GM12878 (cell line): Measurements from ENCODE around the gene TFDP1. TPM values are rescaled to one million over a fixed set of nuclear protein-coding genes. Genes with fewer than 3 reads are reported as not detected.

Experiments used
- ATAC-seq: fragments of 200-7000 bp; cut with Tn5 transposase; 3 replicates; pipeline ENCODE4 v1.9.1; 2020; ENCODE audit warnings: mild to moderate bottlenecking, moderate library complexity
- BruUV-seq: library from RNA; stranded (reverse); fragments of 400-500 nt; replicated peaks from 2 replicates; lab custom pipeline; 2021; lab: Mats Ljungman, UMichigan
- CTCF ChIA-PET: fragments of 300-600 bp; sonication (Branson Sonifier 250); formaldehyde crosslinking; extraction: SDS; loops from one replicate; lab custom pipeline; 2021; ENCODE audit warnings: inconsistent platforms; lab: Yijun Ruan, JAX
- POLR2A ChIA-PET: fragments of 350-600 bp; formaldehyde crosslinking; extraction: SDS; loops from one replicate; lab custom pipeline; 2021; ENCODE audit warnings: inconsistent platforms; lab: Charles Lee
- RAD21 ChIA-PET: fragments of 300-600 bp; sonication (Branson Sonifier 250); formaldehyde crosslinking; loops from one replicate; lab custom pipeline; 2023; ENCODE audit warnings: antibody characterized with exemption; ENCODE audit not compliant: unreplicated experiment; lab: Charles Lee
- SMC1A ChIA-PET: fragments of 300-600 bp; sonication (Branson Sonifier 250); formaldehyde crosslinking; loops from one replicate; lab custom pipeline; 2023; ENCODE audit not compliant: unreplicated experiment, uncharacterized antibody; lab: Charles Lee
- DNase-seq: peaks from one replicate; pipeline ENCODE4 v3.0.0-alpha.2; 2011; ENCODE audit warnings: low read depth, low spot score
- FAIRE-seq: peaks from 3 replicates; lab custom pipeline; 2011; peaks lifted over from hg19 to GRCh38; lab: Jason Lieb, UNC
- H2AFZ ChIP-seq: 2 replicates; pipeline ENCODE4 v1.6.0; 2011; ENCODE audit warnings: low read depth, low read length, control low read depth; ENCODE audit not compliant: control insufficient read depth
- H3K27ac ChIP-seq: 2 replicates; pipeline ENCODE4 v1.5.1; 2011; ENCODE audit warnings: control low read depth; ENCODE audit not compliant: control insufficient read depth, insufficient read depth
- H3K27me3 ChIP-seq, 2 experiments: replicated peaks in 1 of 2; 2 replicates each; pipeline versions ENCODE4 v1.6.0 to v1.6.1; 2011; ENCODE audit warnings: low read length in 1 of 2; ENCODE audit not compliant: control insufficient read depth in 2 of 2, insufficient read depth in 2 of 2
- H3K36me3 ChIP-seq, 2 experiments: 2 replicates each; pipeline ENCODE4 v1.5.1; 2011; ENCODE audit warnings: low read length in 1 of 2; ENCODE audit not compliant: control insufficient read depth in 2 of 2, insufficient read depth in 2 of 2
- H3K4me1 ChIP-seq: 2 replicates; pipeline ENCODE4 v1.6.1; 2011; ENCODE audit warnings: mild to moderate bottlenecking, low read length, moderate library complexity, mixed read lengths; ENCODE audit not compliant: control insufficient read depth, insufficient read depth
- H3K4me2 ChIP-seq: 2 replicates; pipeline ENCODE4 v1.6.0; 2011; ENCODE audit warnings: control low read depth; ENCODE audit not compliant: control insufficient read depth, insufficient read depth
- H3K4me3 ChIP-seq: fragments of 200-600 bp; sonication (generic); 2 replicates; pipeline ENCODE4 v1.5.1; 2016
- H3K79me2 ChIP-seq: 2 replicates; pipeline ENCODE4 v1.6.0; 2011; ENCODE audit warnings: low read length; ENCODE audit not compliant: control insufficient read depth, insufficient read depth
- H3K9ac ChIP-seq: 2 replicates; pipeline ENCODE4 v1.8.0; 2011; ENCODE audit warnings: low read length, control low read depth, mixed read lengths; ENCODE audit not compliant: control insufficient read depth, insufficient read depth
- H3K9me3 ChIP-seq: replicated peaks from 3 replicates; pipeline ENCODE4 v1.5.1; 2011; ENCODE audit warnings: mild to moderate bottlenecking, low read length; ENCODE audit not compliant: control insufficient read depth, insufficient read depth
- H4K20me1 ChIP-seq: 2 replicates; pipeline ENCODE4 v1.6.0; 2011; ENCODE audit not compliant: control insufficient read depth, insufficient read depth
- BHLHE40 ChIP-seq, 2 experiments: fragments of 450-650 bp in 1 of 2; IDR thresholded peaks; 2 replicates each; pipeline ENCODE4 v1.6.1; 2011 to 2017; ENCODE audit warnings: low read depth in 2 of 2, borderline replicate concordance in 1 of 2, improper control_type of control experiment in 1 of 2, low read length in 1 of 2, mild to moderate bottlenecking in 1 of 2
- CREB1 ChIP-seq: IDR thresholded peaks from 2 replicates; pipeline ENCODE4 v1.6.1; 2012; ENCODE audit warnings: low read depth, mild to moderate bottlenecking, inconsistent platforms
- EGR1 ChIP-seq, 2 experiments: IDR thresholded peaks; 1 replicate in 1 of 2; 2 replicates in 1 of 2; pipeline ENCODE4 v1.6.1; 2011 to 2012; ENCODE audit warnings: low read depth in 2 of 2, low read length in 2 of 2, borderline replicate concordance in 1 of 2, mild to moderate bottlenecking in 1 of 2, moderate library complexity in 1 of 2
- ELK1 ChIP-seq: IDR thresholded peaks from 2 replicates; pipeline ENCODE4 v1.6.1; 2012; ENCODE audit warnings: low read depth, low read length, improper control_type of control experiment
- IKZF1 ChIP-seq: fragments of 450-650 bp; conservative IDR thresholded peaks from 2 replicates; pipeline ENCODE4 v1.6.1; 2017; ENCODE audit warnings: antibody characterized with exemption, mild to moderate bottlenecking
- NFYB ChIP-seq: IDR thresholded peaks from 2 replicates; pipeline ENCODE4 v1.6.1; 2011; ENCODE audit warnings: low read depth, mild to moderate bottlenecking, low read length, improper control_type of control experiment, moderate library complexity; ENCODE audit not compliant: insufficient read depth
- PAX5 ChIP-seq: IDR thresholded peaks from 2 replicates; pipeline ENCODE4 v1.6.1; 2011; ENCODE audit warnings: low read depth, low read length, borderline replicate concordance
- POLR2A ChIP-seq: IDR thresholded peaks from 2 replicates; pipeline ENCODE4 v1.6.1; 2011; ENCODE audit warnings: low read depth, mild to moderate bottlenecking, low read length
- ZBTB40 ChIP-seq: fragments of 450-650 bp; IDR thresholded peaks from 2 replicates; pipeline ENCODE4 v1.6.1; 2016; ENCODE audit warnings: mild to moderate bottlenecking, moderate library complexity, borderline replicate concordance
- ZNF687 ChIP-seq: fragments of 450-650 bp; IDR thresholded peaks from 2 replicates; pipeline ENCODE4 v1.6.1; 2017; ENCODE audit warnings: mild to moderate bottlenecking, moderate library complexity
- WGBS: methylation state at CpG from one replicate; pipeline ENCODE4 v1.1.6; 2016; ENCODE audit warnings: low lambda C conversion rate; ENCODE audit not compliant: insufficient replicate concordance, insufficient coverage; ENCODE audit errors: missing lambda C conversion rate; 5-methylcytosine and 5-hydroxymethylcytosine counted together
- in situ Hi-C: fragments of 300-500 bp; cut with MboI; formaldehyde crosslinking; loops from 9 replicates; pipeline ENCODE4 v1.14.3; 2018; ENCODE audit warnings: mixed read lengths
- intact Hi-C: fragments of 100-400 bp; cut with micrococcal nuclease; formaldehyde crosslinking; loops from one replicate; pipeline ENCODE4 v1.14.2; 2022; ENCODE audit not compliant: unreplicated experiment
- polyA plus RNA-seq, 11 experiments: library from polyadenylated mRNA; depleted of rRNA in 4 of 11; unstranded in 6 of 11; stranded (reverse) in 5 of 11; fragments of >200 nt; fragmentation: Nextera tagmentation in 4 of 11; fragmentation: Illumina TruSeq in 1 of 11; extraction: Ambion mirVana in 4 of 11; extraction: Trizol in 1 of 11; gene quantifications; 1 replicate in 1 of 11; 2 replicates in 10 of 11; pipeline versions ENCODE4 v1.2.1 to v1.2.3, GENCODE V29; 2011 to 2016; ENCODE audit warnings: inconsistent platforms in 2 of 11, missing spikeins in 2 of 11, low read depth in 1 of 11
- total RNA-seq, 4 experiments: library from RNA; depleted of rRNA in 3 of 4; stranded (reverse); fragments of >200 nt in 3 of 4; fragmentation: Illumina TruSeq in 1 of 4; extraction: Trizol in 1 of 4; gene quantifications; 2 replicates each; pipeline versions ENCODE4 v1.2.1 to v1.2.3, GENCODE V29; 2013 to 2021

The TFDP1 gene
- total and polyA plus RNA-seq, 10 of the 15 experiments (the other 5 are each of a cell fraction or from before 2014, with no cell fraction given), result 37.7 to 254 (median 119) TPM

GRCh38 chr13:113584205-113584869, at the start of gene TFDP1 (continued):
- peak; percentile 71 for TF ChIP-seq POLR2A
- TF ChIP-seq BHLHE40 (IDR thresholded peaks at IDR 0.05; ENCODE audit: borderline replicate concordance in 1 of 2, low read depth in 2 of 2, low read length in 1 of 2), result peak in 1 of 2 experiments; percentile 66; a peak in 2 of 4 replicates
- peak; percentile 60; the same call in 1 of the 2 replicates for TF ChIP-seq CREB1
- TF ChIP-seq EGR1 (IDR thresholded peaks at IDR 0.05; ENCODE audit: borderline replicate concordance in 1 of 2, low read depth in 2 of 2, low read length in 2 of 2), result peak; percentile 62 to 68
- TF ChIP-seq NFYB, result 0 out of 2 replicates have a peak, but pooled peaks have one; percentile 18
- TF ChIP-seq PAX5, result no peak

GRCh38 chr13:113535381-113535781, 49.2 kb upstream of the TFDP1 start:
- no peak overlapping the region for H3K9ac ChIP-seq
- TF ChIP-seq ELK1 (no peak), ZBTB40 (no peak), ZNF687 (no peak), IKZF1 (no peak)
- H2AFZ ChIP-seq, result no peak overlapping the region
- no TSS peak for BruUV-seq
- H3K4me2 ChIP-seq, result no peak overlapping the region
- ChIA-PET SMC1A (no interaction called here), POLR2A (no interaction called here), CTCF (interaction anchor here (0.6 kb wide), 1 partner anchor 927 kb away, joined by 3 read pairs; no protein-coding TSS in a partner anchor), RAD21 (no interaction called here)
- no peak for ATAC-seq
- intact Hi-C loops (no loop called here), in situ Hi-C loops (no loop called here)
- DNase-seq, result no peak
- H4K20me1 ChIP-seq, result no peaks in the 10 kb centered on the region
- FAIRE-seq, result no peak
- no peak overlapping the region for H3K4me3 ChIP-seq
- 97% methylated on average over 13 of the region's 13 CpGs for WGBS
- H3K27ac ChIP-seq, result no peak overlapping the region
- no peaks in the 10 kb centered on the region for H3K4me1 ChIP-seq
- H3K27me3 ChIP-seq, result no peaks in the 10 kb centered on the region
- peaks cover 2 to 3% of the 10 kb centered on the region in 2 experiments; a peak in 2 of 4 replicates for H3K36me3 ChIP-seq
- H3K79me2 ChIP-seq, result no peaks in the 10 kb centered on the region
- no peaks in the 10 kb centered on the region; the same call in 2 of the 3 replicates for H3K9me3 ChIP-seq
